Measurements from ENCODE around the gene GPHN.

The GPHN gene

GRCh38 chr14:66959437-66960050, 451.6 kb downstream of the GPHN start:
- DNase-seq (ENCODE audit: low read depth) = no peak

GRCh38 chr14:66965831-66966230, 457.9 kb downstream of the GPHN start:
- DNase-seq (ENCODE audit: low read depth) = no peak

- no peak for DNase-seq (ENCODE audit: low read depth)
These were observed 464.5 kb downstream of the GPHN start for GRCh38 chr14:66972469-66972868.

- no peak for DNase-seq (ENCODE audit: low read depth)
These were observed 466.6 kb downstream of the GPHN start for GRCh38 chr14:66974397-66975025.

GRCh38 chr14:66975251-66975650, 467.3 kb downstream of the GPHN start:
- DNase-seq (ENCODE audit: low read depth) = no peak

GRCh38 chr14:66979101-66979974, 471.4 kb downstream of the GPHN start:
- DNase-seq (ENCODE audit: low read depth) = no peak

GRCh38 chr14:66982247-66982646, 474.3 kb downstream of the GPHN start:
- DNase-seq (ENCODE audit: low read depth) = no peak

GRCh38 chr14:66992776-66993175, 484.8 kb downstream of the GPHN start:
- no peak for DNase-seq (ENCODE audit: low read depth)

GRCh38 chr14:66993512-66993911, 485.6 kb downstream of the GPHN start:
- no peak for DNase-seq (ENCODE audit: low read depth)

GRCh38 chr14:66998013-66998412, 490.1 kb downstream of the GPHN start:
- DNase-seq (ENCODE audit: low read depth) = peak; percentile 6

- DNase-seq (ENCODE audit: low read depth) = no peak
These were observed 492.0 kb downstream of the GPHN start for GRCh38 chr14:66999978-67000377.

GRCh38 chr14:67002994-67003753, 495.2 kb downstream of the GPHN start:
- DNase-seq (ENCODE audit: low read depth) = no peak

GRCh38 chr14:67004521-67004920, 496.6 kb downstream of the GPHN start:
- DNase-seq (ENCODE audit: low read depth) = no peak

- DNase-seq (ENCODE audit: low read depth) = no peak
These were observed 502.7 kb downstream of the GPHN start for GRCh38 chr14:67010602-67011001.

GRCh38 chr14:67016856-67017255, 508.9 kb downstream of the GPHN start:
- DNase-seq (ENCODE audit: low read depth) = no peak

GRCh38 chr14:67018720-67019119, 510.8 kb downstream of the GPHN start:
- DNase-seq (ENCODE audit: low read depth) = no peak

- DNase-seq (ENCODE audit: low read depth) = no peak
These were observed 511.8 kb downstream of the GPHN start for GRCh38 chr14:67019796-67020195.

GRCh38 chr14:67031920-67032774, 524.2 kb downstream of the GPHN start:
- DNase-seq (ENCODE audit: low read depth) = no peak

- no peak for DNase-seq (ENCODE audit: low read depth)
These were observed 537.5 kb downstream of the GPHN start for GRCh38 chr14:67045440-67045839.

- DNase-seq (ENCODE audit: low read depth) = no peak
These were observed 542.9 kb downstream of the GPHN start for GRCh38 chr14:67050896-67051295.

- DNase-seq (ENCODE audit: low read depth) = no peak
These were observed 548.7 kb downstream of the GPHN start for GRCh38 chr14:67056684-67057083.
